Fibroblast of lung (primary cell): ENCODE results near the gene GLRA2. TPM values are rescaled to one million over a fixed set of nuclear protein-coding genes. Genes with fewer than 3 reads are reported as not detected.

Experiments
- DNase-seq, 2 donors: peaks; one replicate each; pipeline versions ENCODE4 v3.0.0 to v3.0.0-alpha.2; 2010; ENCODE audit warnings: low read depth in 2 of 2
- H2AFZ ChIP-seq: 2 replicates; pipeline ENCODE4 v1.5.1; 2012; ENCODE audit warnings: low read length, control low read depth, inconsistent platforms
- H3K27ac ChIP-seq: 2 replicates; pipeline ENCODE4 v1.5.1; 2011; ENCODE audit warnings: low read length, control low read depth; ENCODE audit not compliant: insufficient read depth
- H3K27me3 ChIP-seq: 2 replicates; pipeline ENCODE4 v1.5.1; 2011; ENCODE audit warnings: mild to moderate bottlenecking, low read length; ENCODE audit not compliant: control insufficient read depth, insufficient read depth
- H3K36me3 ChIP-seq: 2 replicates; pipeline ENCODE4 v1.5.1; 2011; ENCODE audit warnings: low read length; ENCODE audit not compliant: control insufficient read depth, insufficient read depth
- H3K4me1 ChIP-seq: 2 replicates; pipeline ENCODE4 v1.5.1; 2011; ENCODE audit warnings: low read length; ENCODE audit not compliant: control insufficient read depth, insufficient read depth; ENCODE audit errors: extremely low read depth
- H3K4me2 ChIP-seq: 2 replicates; pipeline ENCODE4 v1.5.1; 2011; ENCODE audit warnings: low read length, control low read depth; ENCODE audit not compliant: insufficient read depth; ENCODE audit errors: extremely low read depth
- H3K4me3 ChIP-seq, 4 experiments: fragments of 200-600 bp in 1 of 4; sonication (generic) in 1 of 4; replicated peaks in 1 of 4; 2 replicates each; pipeline ENCODE4 v1.5.1; 2011 to 2016; ENCODE audit warnings: low read length in 4 of 4, low read depth in 3 of 4, mild to moderate bottlenecking in 3 of 4, control low read depth in 2 of 4, inconsistent platforms in 1 of 4, mixed read lengths in 1 of 4; ENCODE audit not compliant: insufficient read depth in 1 of 4; ENCODE audit errors: control extremely low read depth in 1 of 4
- H3K79me2 ChIP-seq: 2 replicates; pipeline ENCODE4 v1.5.1; 2012; ENCODE audit warnings: mild to moderate bottlenecking, low read length, inconsistent platforms; ENCODE audit not compliant: control insufficient read depth, insufficient read depth
- H3K9ac ChIP-seq: 2 replicates; pipeline ENCODE4 v1.5.1; 2011; ENCODE audit warnings: mild to moderate bottlenecking, low read length, control low read depth; ENCODE audit not compliant: insufficient read depth
- H3K9me3 ChIP-seq: 2 replicates; pipeline ENCODE4 v1.5.1; 2012; ENCODE audit warnings: low read depth, low read length; ENCODE audit not compliant: control insufficient read depth, insufficient read depth
- H4K20me1 ChIP-seq: 2 replicates; pipeline ENCODE4 v1.5.1; 2011; ENCODE audit warnings: low read length; ENCODE audit not compliant: control insufficient read depth, insufficient read depth; ENCODE audit errors: extremely low read depth
- EZH2 ChIP-seq: IDR thresholded peaks from 2 replicates; pipeline ENCODE4 v1.5.1; 2012; ENCODE audit warnings: low read length, control low read depth, mild to moderate bottlenecking; ENCODE audit errors: missing control alignments
- polyA plus RNA-seq, 2 donors: library from polyadenylated mRNA; depleted of rRNA in 1 of 2; stranded (reverse) in 1 of 2; unstranded in 1 of 2; fragments of >200 nt; gene quantifications; 2 replicates each; pipeline ENCODE4 v1.2.1, GENCODE V29; 2011 to 2012; ENCODE audit warnings: missing spikeins in 1 of 2
- total RNA-seq: library from RNA; depleted of rRNA; stranded (reverse); fragments of >200 nt; gene quantifications from 2 replicates; pipeline ENCODE4 v1.2.1, GENCODE V29; 2014
- TF ChIP-seq, protein P1 (sequence below), 2 donors: IDR thresholded peaks in 1 of 2; conservative IDR thresholded peaks in 1 of 2; 1 replicate in 1 of 2; 2 replicates in 1 of 2; pipeline ENCODE4 v1.5.1; 2011 to 2012; ENCODE audit warnings: low read length in 2 of 2, control low read depth in 1 of 2, inconsistent platforms in 1 of 2, low read depth in 1 of 2, mild to moderate bottlenecking in 1 of 2

GLRA2 gene
- total and polyA plus RNA-seq, 2 donors (not counting 1 experiment from before 2014, with no cell fraction given), result not detected

DNA sequence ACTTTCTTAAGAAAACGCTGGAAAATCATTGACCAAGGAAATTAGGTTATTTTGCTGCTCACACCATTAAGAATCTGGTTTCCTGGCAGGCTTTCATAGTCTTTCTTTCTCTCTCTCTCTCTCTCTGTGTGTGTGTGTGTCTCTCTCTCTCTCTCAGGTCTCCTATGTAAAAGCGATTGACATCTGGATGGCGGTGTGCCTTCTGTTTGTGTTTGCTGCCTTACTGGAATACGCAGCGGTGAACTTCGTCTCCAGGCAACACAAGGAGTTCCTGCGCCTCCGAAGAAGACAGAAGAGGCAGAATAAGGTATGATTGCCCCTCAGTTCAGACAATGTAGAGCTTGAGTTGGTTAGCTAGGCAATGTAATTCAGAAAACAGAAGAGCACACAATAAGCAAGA is 161.2 kb downstream of the GLRA2 start:
- H3K4me1 ChIP-seq, result no peaks in the 10 kb centered on the region
- H3K27ac ChIP-seq, result no peak overlapping the region
- H2AFZ ChIP-seq, result no peak overlapping the region
- H3K4me2 ChIP-seq, result no peak overlapping the region
- no peak overlapping the region for H3K4me3 ChIP-seq
- no peak for DNase-seq
- no peak overlapping the region for H3K9ac ChIP-seq
- TF ChIP-seq, protein P1, sequence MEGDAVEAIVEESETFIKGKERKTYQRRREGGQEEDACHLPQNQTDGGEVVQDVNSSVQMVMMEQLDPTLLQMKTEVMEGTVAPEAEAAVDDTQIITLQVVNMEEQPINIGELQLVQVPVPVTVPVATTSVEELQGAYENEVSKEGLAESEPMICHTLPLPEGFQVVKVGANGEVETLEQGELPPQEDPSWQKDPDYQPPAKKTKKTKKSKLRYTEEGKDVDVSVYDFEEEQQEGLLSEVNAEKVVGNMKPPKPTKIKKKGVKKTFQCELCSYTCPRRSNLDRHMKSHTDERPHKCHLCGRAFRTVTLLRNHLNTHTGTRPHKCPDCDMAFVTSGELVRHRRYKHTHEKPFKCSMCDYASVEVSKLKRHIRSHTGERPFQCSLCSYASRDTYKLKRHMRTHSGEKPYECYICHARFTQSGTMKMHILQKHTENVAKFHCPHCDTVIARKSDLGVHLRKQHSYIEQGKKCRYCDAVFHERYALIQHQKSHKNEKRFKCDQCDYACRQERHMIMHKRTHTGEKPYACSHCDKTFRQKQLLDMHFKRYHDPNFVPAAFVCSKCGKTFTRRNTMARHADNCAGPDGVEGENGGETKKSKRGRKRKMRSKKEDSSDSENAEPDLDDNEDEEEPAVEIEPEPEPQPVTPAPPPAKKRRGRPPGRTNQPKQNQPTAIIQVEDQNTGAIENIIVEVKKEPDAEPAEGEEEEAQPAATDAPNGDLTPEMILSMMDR (conservative IDR thresholded peaks at IDR 0.05 in 1 of 2, IDR thresholded peaks at IDR 0.05 in 1 of 2; ENCODE audit: low read depth in 1 of 2, low read length in 2 of 2), result no peak
- no peak for TF ChIP-seq EZH2
- no peaks in the 10 kb centered on the region for H3K36me3 ChIP-seq
- H3K79me2 ChIP-seq, result no peaks in the 10 kb centered on the region
- no peaks in the 10 kb centered on the region for H3K27me3 ChIP-seq
- no peaks in the 10 kb centered on the region for H4K20me1 ChIP-seq
- no peaks in the 10 kb centered on the region for H3K9me3 ChIP-seq

DNA sequence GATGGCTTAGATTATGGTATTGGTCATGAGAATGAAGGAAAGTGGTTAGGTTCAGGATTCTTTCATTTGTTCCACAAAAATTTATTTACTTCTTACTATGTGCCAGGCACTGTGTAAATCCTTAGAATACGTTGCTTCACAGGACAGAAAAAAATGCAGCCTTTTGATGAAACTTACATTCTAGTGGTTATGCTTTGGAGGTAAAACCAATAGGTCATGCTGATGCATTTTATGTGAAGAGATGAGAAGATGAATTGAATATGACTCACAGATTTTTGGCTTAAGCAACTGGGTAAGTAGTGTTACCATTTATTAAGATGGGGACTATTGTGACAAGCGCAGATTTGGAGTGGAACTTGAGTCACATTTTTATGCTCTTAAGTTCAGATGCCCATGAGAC is 165.3 kb downstream of the GLRA2 start:
- no peak overlapping the region for H3K27ac ChIP-seq
- no peaks in the 10 kb centered on the region for H3K4me1 ChIP-seq
- no peak overlapping the region for H3K4me2 ChIP-seq
- H3K79me2 ChIP-seq, result no peaks in the 10 kb centered on the region
- H3K27me3 ChIP-seq, result no peaks in the 10 kb centered on the region
- H4K20me1 ChIP-seq, result no peaks in the 10 kb centered on the region
- no peaks in the 10 kb centered on the region for H3K9me3 ChIP-seq
- H3K4me3 ChIP-seq, result no peak overlapping the region
- DNase-seq, result peak; percentile 2 to 84
- no peak overlapping the region for H3K9ac ChIP-seq
- no peak for TF ChIP-seq EZH2
- TF ChIP-seq, protein P1 (conservative IDR thresholded peaks at IDR 0.05 in 1 of 2, IDR thresholded peaks at IDR 0.05 in 1 of 2; ENCODE audit: low read depth in 1 of 2, low read length in 2 of 2), result no peak
- H2AFZ ChIP-seq, result no peak overlapping the region
- no peaks in the 10 kb centered on the region for H3K36me3 ChIP-seq

GRCh38 chrX:14697451-14697850 is 168.1 kb downstream of the GLRA2 start:
- H2AFZ ChIP-seq, result no peak overlapping the region
- no peaks in the 10 kb centered on the region for H3K4me1 ChIP-seq
- no peak overlapping the region for H3K27ac ChIP-seq
- no peaks in the 10 kb centered on the region for H3K27me3 ChIP-seq
- H3K4me2 ChIP-seq, result no peak overlapping the region
- H3K9ac ChIP-seq, result no peak overlapping the region
- no peaks in the 10 kb centered on the region for H3K9me3 ChIP-seq
- TF ChIP-seq, protein P1 (conservative IDR thresholded peaks at IDR 0.05 in 1 of 2, IDR thresholded peaks at IDR 0.05 in 1 of 2; ENCODE audit: low read depth in 1 of 2, low read length in 2 of 2), result peak; percentile 43 to 65
- no peak for TF ChIP-seq EZH2
- H3K4me3 ChIP-seq, result no peak overlapping the region
- H4K20me1 ChIP-seq, result no peaks in the 10 kb centered on the region
- H3K36me3 ChIP-seq, result no peaks in the 10 kb centered on the region
- H3K79me2 ChIP-seq, result no peaks in the 10 kb centered on the region
- DNase-seq, result peak in 1 of 2 donors; percentile 22
